HG03103 (cell line): Measurements from ENCODE around the gene TTC39A.

Source experiments
- ATAC-seq: cut with Tn5 transposase; IDR thresholded peaks from one replicate; pipeline ENCODE4 v1.9.1; 2021; ENCODE audit warnings: low read depth; ENCODE audit not compliant: unreplicated experiment

Gene TTC39A

DNA sequence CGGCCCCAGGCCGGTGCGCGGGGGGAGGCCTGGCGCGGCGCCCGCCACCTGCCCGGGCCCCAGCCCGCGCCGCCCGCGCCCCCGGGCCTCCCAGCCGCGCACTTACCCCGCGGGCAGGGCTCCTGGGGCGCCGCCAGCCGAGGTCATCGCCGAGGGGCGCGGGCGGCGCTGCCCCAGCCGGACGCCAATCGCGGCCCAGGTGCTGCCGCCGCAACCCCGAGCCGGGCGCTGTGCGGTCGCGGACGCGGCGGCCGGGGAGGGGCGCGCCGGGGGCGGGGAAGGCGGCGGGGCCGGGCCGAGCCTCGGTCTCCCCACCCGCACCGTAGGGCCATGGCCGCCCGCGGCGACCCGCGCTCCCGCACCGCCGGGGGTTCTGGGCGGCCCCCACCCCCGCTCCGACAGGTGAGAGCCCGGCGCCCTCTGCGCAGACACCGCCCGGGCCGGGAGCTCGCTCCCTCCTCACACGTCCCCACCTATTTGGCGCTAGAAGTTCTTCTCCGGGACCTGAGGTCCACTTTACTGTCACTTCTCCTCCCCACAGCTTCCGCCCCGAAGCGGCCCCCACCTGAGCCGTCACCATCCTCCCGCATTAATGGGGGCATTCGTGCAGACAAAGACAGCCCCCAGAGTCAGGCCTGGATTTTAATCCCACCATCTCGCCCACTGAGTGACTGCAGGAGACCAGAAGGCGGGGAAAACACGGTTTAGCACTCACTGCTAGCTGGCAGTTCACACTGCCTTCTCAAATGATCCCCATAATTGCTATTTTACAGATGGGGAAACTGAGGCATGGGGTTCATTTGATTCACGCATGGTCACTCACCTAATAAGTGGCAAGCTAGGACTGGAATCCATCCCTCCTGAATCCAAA, at the start of gene TTC39A:
Gene TTC39A (minus strand): TSS at position 232 of the 871 bp plus-strand sequence. CDS start 85 bp downstream, at position 147.
- ATAC-seq = no peak

- no peak for ATAC-seq
Measured at GRCh38 chr1:51378871-51379270, 48.5 kb upstream of the TTC39A start.

GRCh38 chr1:51373898-51374297, 43.5 kb upstream of the TTC39A start:
- ATAC-seq = no peak

DNA sequence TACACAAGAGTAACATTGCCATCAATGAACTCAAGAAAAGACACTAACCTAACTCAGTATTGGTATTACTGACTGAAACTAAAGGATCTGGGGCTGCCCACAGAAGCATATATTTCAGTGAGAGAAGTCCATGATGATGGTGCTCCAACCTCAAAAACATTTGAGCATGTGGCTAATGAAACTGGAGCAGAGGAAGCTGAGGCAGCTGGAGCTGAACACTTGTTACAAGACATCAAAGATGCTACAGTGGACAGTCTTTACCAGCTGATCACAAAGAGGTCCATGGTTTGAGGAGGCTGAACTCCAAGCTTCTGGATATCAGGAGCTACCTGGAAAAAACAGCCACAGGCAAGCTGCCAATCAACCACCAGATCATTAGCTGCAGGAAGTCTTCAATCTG, 42.2 kb upstream of the TTC39A start:
- ATAC-seq = no peak

- no peak for ATAC-seq
Measured at GRCh38 chr1:51369171-51369570, 38.8 kb upstream of the TTC39A start.

- ATAC-seq = no peak
Measured at GRCh38 chr1:51365774-51366173, 35.4 kb upstream of the TTC39A start.

GRCh38 chr1:51359879-51360278, 29.5 kb upstream of the TTC39A start:
- no peak for ATAC-seq

DNA sequence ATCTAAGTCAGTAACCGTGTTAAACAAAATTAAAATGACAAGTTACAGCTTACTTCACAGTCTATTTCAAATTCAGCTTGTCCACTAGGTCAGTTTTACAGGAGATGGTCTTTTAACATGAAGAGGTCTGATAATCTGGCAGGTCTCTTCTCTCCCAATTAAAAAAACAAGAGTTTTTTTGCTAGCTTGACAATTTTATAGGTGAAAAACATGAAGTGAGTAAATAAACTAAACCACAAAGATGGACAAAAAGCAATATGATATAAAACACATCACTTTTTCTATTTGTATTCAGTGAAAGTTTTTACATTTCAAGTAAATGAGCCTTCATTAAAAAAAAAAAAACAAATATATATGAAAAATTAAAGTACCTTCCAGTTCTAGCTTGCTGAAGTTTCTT, 25.0 kb upstream of the TTC39A start:
- ATAC-seq = no peak

GRCh38 chr1:51354416-51354815, 24.1 kb upstream of the TTC39A start:
- no peak for ATAC-seq

DNA sequence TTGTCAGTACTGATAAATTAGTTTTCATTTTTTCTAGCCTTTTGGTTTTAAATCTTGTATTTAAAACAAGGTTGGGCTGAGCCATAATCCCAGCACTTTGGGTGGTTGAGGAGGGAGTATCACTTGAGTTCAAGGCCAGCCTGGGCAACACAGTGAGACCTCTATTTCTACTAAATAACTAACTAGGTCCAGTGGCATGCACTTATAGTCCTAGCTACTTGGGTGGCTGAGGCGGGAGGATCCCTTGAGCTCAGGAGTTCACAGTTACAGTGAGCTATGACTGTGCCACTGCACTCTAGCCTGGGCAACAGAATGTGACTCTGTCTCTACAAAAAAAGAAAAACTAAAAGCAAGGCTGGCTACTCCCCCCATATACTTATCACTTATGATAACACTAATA, 21.5 kb upstream of the TTC39A start:
- no peak for ATAC-seq

GRCh38 chr1:51349862-51350261, 19.5 kb upstream of the TTC39A start:
- no peak for ATAC-seq

GRCh38 chr1:51348147-51348527, 17.8 kb upstream of the TTC39A start:
- ATAC-seq = no peak

DNA sequence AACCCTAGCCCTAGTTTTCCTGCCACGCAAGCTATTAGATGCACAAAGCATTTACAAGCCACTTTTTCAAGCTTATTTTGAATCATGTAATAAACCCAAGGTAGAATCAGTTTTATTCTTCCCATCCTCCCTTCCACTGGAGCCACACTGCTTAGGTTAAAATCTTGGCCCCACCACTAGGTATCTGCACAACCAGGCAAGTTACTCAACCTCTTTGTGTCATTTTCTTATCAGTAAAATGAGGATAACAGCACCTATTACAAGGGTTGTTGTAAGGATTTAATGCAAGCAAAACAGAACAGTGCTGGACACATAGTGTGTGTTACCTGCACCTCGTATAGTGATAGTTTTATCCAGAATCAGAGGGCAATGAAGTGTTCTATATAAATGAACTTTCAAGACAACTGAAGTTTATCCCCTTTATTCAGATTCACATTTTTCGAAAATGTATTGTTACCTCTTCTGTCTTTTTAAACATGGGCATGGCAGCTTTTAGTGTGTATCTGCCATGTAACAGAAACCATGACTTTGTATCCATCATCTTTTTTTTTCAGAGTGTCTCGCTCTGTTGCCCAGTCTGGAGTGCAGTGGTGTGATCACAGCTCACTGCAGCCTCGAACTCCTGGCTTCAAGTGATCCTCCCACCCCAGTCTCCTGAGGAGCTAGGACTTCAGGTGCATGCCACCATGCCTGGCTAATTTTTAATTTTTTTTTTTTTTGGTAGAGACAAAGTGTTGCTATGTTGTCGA, 17.2 kb upstream of the TTC39A start:
- no peak for ATAC-seq

DNA sequence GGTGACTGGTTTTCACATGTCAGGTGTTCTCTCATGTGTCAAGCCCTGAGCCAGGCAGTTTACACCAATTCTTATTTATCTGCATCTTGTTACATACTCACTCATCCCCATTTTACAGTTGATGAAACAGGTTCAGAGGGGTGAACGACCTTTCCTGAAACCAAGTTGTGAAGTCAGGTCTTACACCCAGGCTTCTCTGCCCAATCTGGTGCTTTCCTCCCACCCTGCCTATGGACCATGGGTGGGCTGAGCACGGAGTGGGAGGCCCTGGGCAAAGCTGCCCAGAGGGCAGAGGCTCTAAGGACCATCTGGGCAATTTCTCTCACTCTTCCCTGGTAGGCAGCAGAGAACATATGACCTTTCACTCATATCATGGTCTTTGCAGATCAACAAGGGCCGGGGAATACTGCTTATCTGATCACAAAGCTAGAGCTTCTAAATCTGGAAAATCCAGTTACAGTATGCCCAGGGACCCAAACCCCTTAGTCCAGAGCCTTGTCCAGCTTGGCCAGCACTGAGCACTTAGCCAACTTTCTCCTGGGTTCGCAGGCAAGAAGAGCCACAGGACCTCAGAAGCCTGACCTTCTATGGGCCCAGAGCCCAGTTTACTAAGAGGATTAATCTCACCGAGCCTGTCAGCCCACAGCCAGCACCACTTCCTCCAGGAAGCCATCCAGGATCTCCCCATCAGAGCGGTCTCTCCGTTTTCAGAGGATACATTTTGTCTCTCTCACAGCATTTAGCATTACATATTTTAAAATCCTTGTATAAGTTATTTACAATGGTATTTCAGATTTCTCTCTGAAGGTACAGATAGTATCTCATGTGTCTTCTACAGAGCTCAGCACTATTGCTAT, 16.0 kb upstream of the TTC39A start:
- ATAC-seq = no peak

DNA sequence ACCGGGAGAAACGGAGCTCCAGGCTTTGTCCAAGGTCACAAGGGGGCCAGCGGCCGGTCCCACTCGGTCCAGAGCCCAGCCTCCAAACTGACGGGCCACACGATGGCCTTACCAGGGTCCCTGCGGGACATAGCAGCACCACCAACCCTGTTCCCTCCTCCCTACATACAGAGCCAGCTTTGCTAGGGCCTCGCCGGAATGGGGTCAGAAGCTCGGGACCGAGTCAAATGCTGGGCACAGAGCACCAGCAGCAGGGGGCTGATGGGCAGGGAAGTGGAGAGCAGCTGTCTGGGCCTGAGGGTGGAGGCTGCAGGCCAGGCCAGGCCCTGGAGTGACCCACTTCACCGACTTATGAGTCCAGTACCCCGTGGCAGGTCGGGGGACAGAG, 14.9 kb upstream of the TTC39A start:
- no peak for ATAC-seq

DNA sequence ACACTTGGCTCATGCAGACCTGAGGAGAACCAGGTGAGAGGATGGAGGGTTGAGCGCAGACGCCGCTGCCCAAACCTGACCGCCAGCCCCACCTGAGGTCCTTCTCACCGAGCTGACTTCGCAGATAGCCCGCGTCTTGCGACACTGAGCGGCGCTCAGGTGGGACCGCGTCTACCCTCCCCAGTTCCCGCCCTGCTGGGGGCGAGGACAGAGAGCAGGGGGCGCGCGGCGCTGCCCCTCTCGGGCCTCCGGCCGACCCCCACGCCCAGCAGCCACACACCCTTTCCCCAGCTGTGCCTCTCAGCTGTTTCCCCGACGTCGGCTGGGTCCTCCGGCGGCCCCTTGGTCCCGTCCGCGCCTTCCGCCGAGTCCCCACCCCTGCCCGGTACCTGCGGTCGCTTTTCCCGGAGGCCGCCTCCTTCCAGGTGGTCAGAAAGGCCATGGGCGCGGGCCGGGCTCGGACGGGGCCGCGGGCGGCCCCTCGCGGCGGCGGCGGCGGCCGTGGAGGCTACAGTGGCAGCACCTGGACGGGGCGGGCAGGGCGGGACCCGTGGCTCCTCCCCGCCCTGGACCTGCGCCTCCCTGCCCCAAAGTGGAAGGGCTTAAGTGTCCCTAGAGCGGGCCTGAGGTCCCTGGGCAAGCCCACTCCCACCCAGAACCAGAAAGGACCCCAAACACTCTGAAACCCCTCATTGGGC, 14.4 kb upstream of the TTC39A start:
- ATAC-seq = no peak

DNA sequence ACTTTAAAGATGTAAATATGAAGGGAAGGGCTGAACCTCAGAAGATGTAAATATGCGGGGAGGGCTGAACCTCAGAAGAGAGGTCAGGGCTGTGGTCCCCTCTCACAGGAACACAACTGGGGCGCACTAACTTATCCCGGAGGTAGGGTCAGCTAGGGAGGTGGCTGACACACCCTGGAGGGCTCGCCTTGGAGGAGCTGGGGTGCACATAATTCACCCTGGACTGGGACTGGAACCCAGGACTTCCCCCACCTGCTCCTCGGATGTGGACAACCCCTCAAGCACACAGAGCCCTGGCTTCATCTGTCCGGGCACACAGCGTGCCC, 13.9 kb upstream of the TTC39A start:
- no peak for ATAC-seq

DNA sequence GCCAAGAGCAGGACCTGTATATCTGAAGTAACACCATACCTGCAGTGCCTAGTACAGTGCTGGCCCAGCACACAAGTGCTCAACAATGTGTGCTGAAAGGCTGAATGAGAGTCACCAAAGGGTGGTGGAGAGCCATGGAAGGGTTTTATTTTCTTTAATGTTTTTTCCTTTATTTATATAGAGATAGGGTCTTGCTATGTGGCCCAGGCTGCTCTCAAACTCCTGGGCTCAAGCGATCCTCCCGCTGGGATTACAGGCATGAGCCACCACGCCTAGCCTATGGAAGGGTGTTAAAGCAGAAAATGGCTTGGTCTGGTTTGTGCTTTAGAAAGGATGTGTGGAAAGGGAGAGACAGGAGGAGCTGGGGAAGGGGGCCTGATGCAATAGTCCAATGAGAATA, 13.3 kb upstream of the TTC39A start:
- ATAC-seq = no peak

- no peak for ATAC-seq
Measured at GRCh38 chr1:51342591-51343206, 12.3 kb upstream of the TTC39A start.

DNA sequence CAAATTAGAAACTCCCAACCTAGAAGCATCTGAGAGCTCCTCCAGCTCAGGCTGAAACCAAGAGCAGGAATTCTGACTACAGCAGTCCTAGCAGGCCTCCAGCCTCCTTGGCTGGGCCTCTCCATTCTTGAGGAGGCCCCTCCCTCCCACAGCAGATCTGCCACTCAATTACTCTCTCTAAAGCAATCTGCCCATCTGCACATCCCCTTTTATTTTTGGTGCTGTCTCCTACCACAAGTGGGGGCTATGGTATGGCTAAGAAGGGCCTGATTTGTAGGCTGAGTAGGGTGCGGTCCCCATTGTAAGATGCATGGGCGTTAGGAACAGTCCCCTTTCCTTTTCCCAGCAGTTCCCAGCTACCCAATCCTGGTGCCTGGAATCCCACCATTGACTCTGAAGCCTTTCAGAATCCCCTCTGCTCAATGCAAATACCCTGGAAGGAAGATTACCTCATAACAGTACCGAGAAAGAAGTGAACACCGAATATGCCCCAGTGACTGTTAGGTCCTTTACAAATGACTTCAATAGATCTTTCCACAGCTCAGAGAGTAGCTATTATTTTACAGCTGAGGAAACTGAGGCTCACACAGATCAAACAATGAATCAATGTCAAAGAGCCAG, 11.6 kb upstream of the TTC39A start:
- peak; percentile 63 for ATAC-seq
